Stimulated activated CD8-positive, alpha-beta memory T cell treated with anti-CD3 and anti-CD28 coated beads, Interleukin-4, amount 100 ng/mL, for 4 hours (primary cell): ENCODE data around the gene MDM4.

Experiments
- DNase-seq, 2 donors: peaks; one replicate each; pipeline ENCODE4 v3.0.0-alpha.2; 2020; ENCODE audit warnings: low read depth in 2 of 2, low spot score in 1 of 2

MDM4 gene

DNA sequence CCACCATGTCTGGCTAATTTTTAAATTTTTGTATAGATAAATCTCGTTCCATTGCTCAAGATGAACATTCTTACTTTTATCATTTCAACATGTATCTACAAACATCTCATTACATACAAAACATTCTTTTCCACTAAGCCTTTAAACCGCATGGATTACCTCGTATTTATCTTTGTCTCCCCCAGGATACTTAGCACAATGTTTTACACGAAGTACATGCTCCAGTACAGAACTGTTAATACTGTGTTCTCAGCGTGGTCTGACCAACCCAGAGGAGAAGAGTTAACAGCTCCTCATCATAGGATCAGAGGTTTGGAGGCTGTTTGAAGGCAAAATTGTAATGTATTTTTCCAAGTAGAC, 29.0 kb upstream of the MDM4 start:
- DNase-seq: no peak

DNA sequence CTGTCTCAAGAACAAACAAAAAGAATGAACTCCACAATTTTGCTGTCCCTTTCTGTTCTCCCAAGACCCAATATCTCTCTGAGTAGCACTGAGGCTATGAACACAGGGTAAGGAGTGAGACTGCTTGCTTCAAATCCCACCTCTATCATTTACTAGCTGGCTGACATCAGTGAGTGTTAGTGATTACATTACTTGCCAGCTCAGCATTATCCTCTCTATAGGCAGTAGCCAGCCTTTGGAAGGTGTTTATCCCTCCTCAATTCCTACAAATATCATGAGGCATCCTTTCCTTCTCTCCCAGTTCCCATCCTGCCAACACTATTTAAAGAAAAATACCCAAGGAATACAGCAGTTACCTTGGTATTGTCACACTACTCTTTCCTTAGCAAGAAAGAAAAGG, 24.6 kb upstream of the MDM4 start:
- DNase-seq: no peak

DNA sequence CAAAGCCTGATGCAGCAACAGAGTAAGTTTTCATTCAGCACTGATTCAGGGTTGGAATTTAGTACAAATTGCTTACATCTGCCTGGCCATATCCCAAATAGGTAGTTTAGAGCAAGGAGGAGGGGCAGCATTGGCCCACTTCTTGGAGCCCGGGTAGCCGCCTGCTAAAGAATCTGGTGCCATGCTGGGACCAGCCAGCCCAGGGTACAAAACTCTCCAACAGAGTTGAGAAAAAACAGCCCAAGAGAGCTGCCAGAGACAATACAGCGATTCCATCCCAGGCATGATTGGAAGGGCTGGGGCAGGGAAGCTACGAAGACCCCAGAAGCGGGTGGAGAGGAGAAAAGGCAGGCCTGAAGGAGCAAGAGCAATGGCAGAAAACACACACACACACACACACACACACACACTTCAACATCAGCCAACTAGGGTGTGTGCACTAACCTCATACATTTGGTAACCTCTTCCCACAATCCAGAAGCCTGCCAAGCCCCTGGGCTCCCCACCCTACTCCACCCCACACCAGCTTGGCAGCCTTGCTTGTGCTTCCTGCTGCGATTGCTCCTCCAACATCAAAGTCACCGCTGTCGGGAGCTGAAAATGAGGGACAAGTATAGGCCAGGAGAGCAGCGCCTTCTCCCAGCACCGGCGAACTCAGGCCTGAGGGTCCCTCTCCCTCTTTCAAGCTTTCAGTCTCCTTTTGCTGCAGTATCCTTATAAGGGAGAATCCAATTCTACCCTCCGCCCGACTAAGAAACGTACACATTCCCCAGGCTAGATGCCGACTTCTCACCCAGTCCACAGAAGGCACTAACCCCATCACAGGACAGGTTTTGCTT, 22.8 kb upstream of the MDM4 start:
- DNase-seq: no peak

DNA sequence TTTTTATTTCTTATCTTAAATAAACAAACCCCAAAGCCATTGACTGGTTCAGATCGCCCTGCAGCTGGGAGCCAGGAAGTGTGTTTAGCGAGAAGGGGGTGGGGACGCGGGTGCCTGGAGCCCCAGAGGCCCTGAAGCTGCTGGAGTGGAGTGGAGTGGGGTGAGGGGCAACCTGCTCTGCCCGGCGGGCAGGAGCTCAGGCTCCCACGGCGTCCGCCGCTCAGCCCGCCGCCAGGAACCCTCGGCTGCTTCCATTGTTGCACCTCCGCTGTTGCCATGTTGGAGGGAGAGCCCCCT, 22.3 kb upstream of the MDM4 start:
- peak in 1 of 2 donors; percentile 14 for DNase-seq

DNA sequence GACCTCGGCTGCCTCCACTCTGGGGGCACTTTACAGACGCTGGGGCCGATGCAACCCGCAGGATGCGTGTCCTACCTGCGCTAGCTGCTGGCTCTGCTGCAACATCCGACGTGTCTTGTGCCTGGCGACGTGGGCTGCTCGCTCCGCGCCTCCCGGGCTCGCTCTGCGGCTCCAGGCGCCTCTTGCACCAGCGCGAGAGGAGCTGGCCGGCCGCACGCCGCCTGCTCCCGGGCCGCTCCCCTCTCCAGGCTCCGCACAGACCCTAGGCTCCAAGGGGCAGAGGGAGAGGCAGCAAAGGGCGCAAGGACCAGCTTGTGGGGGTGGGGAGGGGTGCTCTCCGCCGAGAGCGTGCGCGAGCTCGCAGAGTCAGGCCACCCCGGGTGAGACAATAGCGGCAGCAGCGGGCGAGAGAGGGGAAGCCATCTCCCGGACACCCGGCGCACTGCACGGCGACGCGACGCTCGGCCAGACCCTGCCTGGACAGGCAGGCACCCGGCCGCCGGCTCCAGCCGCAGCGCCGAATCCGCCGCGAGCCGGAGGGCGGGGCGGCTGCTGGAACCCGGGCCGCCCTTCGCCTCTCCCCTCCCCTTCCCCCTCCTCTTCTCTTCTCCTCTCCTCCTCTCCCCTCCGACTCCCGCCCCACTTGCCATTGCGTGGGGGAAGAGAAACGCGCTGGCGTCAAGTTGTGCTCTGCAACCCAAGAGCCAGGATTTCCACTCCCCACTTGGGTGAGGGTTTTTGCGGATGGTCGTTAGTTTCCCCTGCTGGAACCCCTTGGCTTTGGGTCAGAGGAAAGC, 21.7 kb upstream of the MDM4 start, which contains the start of gene PIK3C2B:
Gene PIK3C2B (minus strand): TSS at position 525 of the 797 bp plus-strand sequence. CDS start 25,003 bp downstream, outside the sequence.
- DNase-seq: peak; percentile 37 to 43

DNA sequence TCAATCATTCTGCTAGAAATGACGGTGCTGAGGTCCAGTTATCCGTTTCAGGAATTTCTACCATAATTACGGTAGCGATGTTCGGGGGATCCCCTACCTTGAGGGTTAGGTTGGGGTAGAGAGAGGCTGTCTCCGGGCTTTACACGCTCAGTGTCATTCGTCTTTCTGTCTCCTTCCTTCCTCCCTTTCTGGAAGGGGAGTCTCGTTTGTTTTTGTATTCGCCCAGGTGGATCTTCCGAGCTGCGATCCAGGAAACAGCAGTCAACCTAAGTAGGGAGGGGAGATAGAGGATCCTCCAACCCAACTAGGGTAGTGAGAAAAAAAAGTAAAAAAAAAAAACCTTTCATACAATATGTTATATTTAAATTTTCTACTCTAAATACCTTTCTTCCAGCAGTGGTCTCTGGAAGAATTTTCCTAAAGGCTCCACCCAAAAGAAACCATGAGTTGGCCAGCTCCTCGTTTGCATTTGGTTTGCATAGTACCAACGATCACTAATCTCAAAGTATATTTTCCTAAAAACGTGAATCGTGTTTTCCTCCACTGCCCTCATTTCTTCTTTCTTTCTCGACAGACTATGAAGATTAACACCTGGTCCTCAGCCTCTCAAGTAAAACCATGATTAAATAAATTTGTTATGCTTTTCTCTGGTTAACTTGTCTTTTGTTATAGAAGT, 21.0 kb upstream of the MDM4 start:
- no peak for DNase-seq

DNA sequence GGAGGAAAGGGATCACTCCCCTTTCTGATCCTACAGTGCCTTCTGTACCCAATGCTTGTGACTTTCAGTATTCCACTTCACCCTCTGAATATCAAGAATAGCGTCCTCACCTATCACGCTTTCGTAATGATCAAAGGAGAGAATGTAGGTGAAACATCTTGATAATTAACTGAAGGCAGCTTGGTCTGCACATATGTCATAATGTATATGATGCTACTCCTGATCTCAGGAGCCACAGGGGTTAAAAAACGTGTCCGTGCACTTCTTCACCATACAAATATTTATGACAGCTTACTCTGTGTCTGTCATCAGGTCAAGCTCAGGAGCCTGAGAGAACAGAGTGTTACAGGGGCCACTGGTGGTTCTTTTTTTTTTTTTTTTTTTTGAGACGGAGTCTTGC, 20.4 kb upstream of the MDM4 start:
- no peak for DNase-seq

DNA sequence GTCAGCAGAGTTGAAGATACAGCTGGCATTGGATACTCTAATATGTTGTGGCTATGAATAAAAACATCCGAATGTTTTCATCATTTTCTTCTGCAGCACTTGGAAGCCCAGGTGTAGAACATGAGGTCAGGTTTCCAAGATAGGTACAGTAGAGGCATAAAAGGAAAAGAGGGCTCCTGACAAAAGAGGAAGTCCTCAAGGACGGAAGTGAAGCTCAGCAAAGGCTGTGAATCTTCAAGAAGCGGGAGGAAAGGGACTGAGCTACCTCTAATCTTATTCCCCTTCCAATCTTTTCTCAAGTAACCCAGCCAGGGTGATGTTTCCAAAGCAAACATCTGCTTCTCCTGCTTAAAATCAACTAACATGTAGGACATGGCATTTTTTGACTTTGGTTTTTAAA, 17.2 kb upstream of the MDM4 start:
- DNase-seq: no peak

DNA sequence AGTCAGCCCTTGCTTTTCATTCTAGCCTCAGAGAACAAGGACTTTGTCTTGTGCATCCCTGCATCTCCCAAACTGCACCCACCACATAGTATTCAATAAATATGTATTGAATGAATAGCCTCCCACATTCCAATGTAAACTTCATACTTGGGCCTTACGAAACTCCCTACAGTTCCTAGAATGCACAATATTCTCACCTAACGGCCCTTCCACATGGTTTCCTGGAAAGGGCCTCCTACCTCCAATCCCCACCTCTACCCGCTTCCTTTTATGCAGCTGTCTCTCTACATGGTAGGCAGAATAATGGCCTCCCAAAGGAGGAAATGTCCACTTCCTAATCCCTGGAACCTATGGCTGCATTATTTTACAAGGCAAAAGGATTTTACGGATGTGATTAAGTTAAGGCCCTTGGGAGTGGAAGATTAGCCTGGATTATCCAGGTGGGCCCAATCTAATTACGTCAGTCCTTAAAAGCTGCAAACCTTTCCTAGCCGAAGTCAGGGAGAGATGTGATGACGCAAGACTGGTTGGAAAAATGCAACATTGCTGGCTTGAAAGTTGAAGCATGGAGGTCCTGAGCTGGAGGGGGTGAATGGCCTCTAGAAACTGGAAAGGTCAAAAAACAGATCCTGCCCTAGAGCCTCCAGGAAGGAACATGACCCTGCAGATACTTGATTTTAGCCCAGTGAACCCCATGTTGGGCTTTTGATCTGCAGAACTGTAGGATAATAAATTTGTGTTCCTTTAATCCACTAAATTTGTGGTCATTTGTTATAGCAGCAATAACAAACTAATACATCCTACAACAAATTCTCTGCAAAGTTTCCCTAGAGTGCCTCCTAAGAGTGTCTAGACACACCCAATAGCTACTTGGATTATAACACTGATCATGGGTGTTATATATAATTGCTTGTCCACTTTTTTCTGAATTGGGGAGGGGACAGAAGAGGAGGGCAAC, 16.4 kb upstream of the MDM4 start:
- no peak for DNase-seq

DNA sequence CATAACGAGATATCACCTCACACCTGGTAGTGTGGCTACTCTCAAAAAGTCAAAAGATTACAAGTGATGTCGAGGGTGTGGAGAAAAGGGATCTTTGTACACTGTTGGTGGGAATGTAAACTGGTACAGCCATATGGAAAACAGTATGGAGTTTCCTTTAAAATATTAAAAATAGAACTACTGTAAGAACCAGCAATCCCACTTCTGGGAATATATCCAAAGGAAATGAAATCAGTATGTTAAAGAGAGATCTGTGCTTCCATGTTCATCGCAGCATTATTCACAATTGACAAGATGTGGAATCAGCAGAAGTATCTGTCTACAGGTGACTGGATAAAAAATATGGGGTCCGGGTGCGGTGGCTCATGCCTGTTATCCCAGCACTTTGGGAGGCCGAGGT, 14.0 kb upstream of the MDM4 start:
- DNase-seq: no peak

DNA sequence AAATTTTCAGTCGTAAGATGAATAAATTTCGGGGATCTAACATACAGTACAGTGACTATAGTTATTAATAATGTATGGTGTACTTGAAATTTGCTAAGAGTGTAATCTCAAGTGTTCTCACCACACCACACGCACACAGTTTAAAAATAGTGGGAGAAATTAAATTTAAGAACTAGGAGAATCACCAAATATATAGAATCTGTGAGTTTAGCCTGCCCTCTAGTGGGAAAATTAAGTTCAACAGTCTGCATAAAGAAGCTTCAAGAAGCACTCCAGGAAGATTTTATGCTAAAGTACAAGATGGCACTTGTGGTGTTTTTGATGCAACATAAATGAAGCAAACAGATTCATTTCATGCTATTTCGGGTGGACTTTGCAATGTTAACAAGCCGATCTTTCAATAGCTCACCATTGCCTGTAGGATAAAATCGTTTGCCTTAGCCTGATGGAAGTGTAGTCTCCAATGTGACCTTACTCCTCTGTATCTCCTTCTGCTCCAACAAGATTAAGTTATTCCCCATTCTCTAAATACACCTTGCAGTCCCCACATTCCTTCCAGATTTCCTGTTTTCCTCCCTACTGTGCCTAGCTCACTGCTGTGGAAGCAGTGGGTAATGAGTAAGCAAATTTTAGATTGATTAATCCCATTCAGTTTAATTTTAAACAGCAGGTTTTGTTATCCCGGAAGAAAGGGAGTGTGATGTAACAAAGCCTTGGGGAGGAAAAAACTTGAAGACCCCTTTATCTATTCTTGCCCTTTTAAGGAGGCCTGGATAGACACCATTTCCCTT, 12.9 kb upstream of the MDM4 start:
- no peak for DNase-seq

DNA sequence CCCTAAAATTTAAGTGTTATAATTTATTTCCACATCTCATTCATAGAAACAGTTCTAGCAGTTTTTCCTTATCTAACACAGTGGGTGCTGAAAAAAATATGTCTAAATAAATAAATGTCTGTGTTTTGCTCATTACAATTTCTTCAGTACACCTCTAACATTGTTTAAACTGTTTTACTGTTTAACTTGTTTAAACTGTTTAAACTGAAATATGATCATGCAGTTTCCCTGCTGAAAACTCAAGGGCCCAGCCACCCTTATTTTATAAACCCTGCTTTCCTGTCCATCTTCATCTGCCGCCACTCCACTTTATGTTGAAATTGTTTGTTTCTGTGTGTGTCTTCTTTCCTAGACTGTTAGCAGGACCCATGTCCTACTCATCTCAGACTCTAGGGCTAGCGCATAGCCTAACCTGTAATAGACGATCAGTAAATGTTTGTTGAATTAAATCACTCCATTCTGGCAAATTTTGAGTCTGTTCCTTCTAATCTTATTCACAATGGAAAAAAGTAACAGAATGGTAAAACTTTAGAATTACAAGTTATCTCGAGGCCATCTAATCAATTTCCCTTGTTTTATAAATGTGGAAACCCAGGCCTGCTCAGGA, 12.2 kb upstream of the MDM4 start:
- DNase-seq: no peak

DNA sequence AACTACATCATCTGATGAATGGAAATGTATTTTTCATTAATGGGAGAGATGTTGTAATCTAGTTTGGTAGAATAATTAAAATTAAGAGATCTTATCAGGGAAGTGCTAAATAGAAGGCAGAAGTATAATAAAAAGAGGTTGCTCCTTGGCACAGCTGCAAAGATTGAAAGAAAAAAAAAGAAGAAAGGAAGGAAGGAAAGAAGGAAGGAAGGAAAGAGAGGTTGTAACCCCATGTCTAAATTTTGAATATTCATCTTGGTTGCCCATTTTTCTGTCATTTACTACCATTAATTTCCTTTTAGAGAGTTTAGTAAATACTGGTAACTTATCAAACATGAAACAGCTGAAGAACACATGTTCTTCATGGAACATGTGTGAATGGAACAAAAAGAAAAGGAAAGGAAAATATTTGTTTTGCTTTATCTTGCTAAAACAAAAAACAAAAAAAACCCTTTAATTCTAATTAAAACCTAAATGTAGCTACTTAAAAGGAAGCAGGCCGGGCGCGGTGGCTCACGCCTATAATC, 10.5 kb upstream of the MDM4 start:
- DNase-seq: no peak

DNA sequence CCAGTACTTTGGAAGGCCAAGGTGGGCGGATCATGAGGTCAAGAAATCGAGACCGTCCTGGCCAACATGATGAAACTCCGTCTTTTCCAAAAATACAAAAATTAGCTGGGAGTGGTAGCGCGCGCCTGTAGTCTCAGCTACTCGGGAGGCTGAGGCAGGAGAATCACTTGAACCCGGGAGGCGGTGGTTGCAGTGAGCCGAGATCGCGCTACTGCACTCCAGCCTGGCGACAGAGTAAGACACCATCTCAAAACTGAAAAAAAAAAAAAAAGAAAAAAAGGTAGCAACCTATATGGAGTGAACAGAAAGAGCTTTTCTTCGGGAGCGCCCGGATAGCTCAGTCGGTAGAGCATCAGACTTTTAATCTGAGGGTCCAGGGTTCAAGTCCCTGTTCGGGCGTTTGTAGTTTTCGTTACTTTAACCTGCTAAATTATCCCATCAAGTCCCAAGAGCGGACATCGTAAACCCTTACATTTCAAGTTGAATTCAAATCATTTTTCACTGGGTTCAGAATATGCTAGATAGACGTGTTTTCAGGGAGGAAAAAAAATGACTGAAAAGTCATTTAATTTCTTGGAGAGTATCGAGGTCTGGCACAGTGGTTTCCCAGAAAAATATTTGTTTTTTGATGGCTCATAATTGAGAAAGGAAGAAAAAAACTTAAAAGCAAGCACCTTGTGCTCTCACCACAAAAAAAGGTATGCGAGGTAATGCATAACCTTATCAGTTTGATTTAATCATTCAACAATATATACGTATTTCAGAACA, 9.8 kb upstream of the MDM4 start:
- DNase-seq: peak; percentile 45 to 53

DNA sequence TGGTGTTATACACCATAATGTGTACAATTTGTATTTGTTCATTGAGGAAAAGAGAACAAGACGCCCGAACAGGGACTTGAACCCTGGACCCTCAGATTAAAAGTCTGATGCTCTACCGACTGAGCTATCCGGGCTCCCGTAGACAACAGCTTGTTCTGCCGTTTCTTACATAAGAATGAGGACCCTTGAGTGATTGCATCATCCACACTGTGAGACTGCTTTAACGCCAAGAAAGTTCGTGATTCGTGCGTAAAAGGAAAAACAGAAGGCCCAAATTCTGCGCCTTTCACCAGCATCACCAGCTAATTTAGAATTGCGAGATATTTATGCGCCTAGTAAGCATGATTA, 9.3 kb upstream of the MDM4 start:
- DNase-seq: peak; percentile 73 to 93

DNA sequence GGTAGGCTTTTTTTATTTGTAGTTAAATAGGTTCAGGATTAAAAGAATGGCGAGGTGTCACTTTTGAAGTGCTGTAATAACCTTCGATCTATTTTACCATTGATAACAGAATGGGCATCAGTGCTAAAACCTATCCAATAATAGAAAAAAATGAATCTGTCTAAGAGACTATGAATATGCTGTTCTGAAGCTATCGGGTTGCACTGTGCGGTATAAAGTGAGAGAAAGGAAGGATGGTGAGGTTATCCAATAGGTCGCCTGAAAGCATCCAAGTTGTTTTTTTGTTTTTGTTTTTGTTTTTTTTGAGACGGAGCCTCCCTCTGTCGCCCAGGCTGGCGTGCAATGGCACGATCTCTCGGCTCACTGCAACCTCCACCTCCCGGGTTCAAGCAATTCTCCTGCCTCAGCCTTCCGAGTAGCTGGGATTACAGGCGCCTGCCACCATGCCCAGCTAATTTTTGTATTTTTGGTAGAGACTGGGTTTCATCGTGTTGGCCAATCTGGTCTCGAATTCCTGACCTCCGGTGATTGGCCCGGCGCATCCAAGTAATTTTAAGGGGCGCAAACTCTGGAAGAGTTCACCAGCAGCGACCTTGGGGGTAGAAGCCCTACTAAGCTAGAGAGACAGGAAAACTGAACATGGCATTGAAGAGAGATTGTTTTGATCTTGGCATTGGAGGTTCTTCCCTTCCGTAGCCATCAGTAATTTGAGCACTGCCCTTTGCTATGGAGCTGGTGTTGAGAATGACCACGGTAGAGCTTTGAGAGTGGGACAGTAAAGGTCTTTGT, 8.7 kb upstream of the MDM4 start:
- no peak for DNase-seq

DNA sequence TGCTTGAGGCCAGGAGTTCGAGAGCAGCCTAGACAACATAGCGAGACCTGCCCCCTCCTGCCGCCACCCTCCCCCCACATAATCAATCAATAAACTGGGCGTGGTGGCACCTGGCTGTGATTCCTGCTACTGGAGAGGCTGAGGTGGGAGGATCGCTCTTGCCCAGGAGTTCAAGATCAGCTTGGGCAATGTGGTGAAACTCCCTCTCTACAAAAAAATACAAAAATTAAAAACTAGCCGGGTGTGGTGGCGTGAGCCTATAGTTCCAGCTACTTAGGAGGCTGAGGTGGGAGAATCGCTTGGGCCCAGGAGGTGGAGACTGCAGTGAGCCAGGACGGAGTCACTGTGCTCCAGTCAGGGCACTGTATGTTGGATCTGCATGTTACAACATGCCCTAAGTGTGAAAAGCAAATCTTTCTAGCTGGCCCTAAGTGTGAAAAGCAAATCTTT, 7.0 kb upstream of the MDM4 start:
- DNase-seq: no peak

DNA sequence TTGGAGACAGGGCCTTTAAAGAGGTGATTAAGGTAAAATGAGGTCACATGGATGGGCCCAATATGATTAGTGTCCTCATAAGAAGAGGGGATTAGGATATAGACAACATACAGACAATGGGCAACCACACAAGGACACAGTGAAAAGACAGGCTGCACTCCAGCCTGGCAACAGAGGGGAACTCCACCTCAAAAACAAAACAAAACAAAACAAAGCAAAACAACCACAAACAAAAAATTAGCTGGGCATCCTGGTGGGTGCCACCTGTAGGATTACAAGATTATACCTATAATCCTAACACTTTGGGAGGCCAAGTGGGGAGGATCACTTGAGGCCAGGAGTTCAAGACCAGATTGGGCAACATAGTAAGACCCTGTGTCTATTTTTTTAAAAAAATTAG, 4.8 kb upstream of the MDM4 start:
- no peak for DNase-seq
